A549 (cell line): ENCODE measurements around the gene PPP1R8. TPM values are rescaled to one million over a fixed set of nuclear protein-coding genes. Genes with fewer than 3 reads are reported as not detected.
A peak's percentile ranks its signal among the peaks of the same experiment; 100 is the strongest.
"Not testable (repeated sequence)": the region's sequence is repeated elsewhere in the genome, so short reads cannot be mapped to it uniquely, and the experiment has no call there.

Source experiments
- ATAC-seq, 2 experiments: fragments of 200-7000 bp in 1 of 2; fragments of >200 bp in 1 of 2; cut with Nextera tagmentation in 1 of 2; cut with Tn5 transposase in 1 of 2; 3 replicates each; pipeline versions ENCODE4 v1.8.0 to v1.9.1; 2018 to 2020; ENCODE audit warnings: mild to moderate bottlenecking in 1 of 2, moderate library complexity in 1 of 2
- CTCF ChIA-PET: fragments of 300-600 bp; sonication (Branson Sonifier 250); formaldehyde crosslinking; extraction: SDS; loops from one replicate; lab custom pipeline; 2021; ENCODE audit warnings: antibody characterized with exemption, inconsistent platforms; lab: Yijun Ruan, JAX
- POLR2A ChIA-PET: fragments of 350-600 bp; formaldehyde crosslinking; extraction: SDS; loops from one replicate; lab custom pipeline; 2021; ENCODE audit warnings: antibody characterized with exemption, inconsistent platforms; lab: Yijun Ruan, JAX
- DNase-seq, 2 experiments: peaks; one replicate each; pipeline versions ENCODE4 v3.0.0 to v3.0.0-alpha.2; 2011 to 2016; ENCODE audit warnings: low read depth in 1 of 2, low spot score in 1 of 2
- FAIRE-seq: peaks from 2 replicates; lab custom pipeline; 2011; peaks lifted over from hg19 to GRCh38; lab: Jason Lieb, UNC
- H3K27ac ChIP-seq, 2 experiments: fragments of >200 bp; sonication (Bioruptor Twin); formaldehyde crosslinking; 3 replicates each; pipeline ENCODE4 v1.5.1; 2016 to 2017
- H3K4me1 ChIP-seq: fragments of >200 bp; sonication (Bioruptor Twin); formaldehyde crosslinking; 3 replicates; pipeline ENCODE4 v1.6.1; 2016
- H3K4me2 ChIP-seq: fragments of >200 bp; sonication (Bioruptor Twin); formaldehyde crosslinking; 3 replicates; pipeline ENCODE4 v1.6.1; 2016
- H3K4me3 ChIP-seq: fragments of >200 bp; sonication (Bioruptor Twin); formaldehyde crosslinking; 3 replicates; pipeline ENCODE4 v1.5.1; 2016
- H3K9me3 ChIP-seq: fragments of >200 bp; sonication (Bioruptor Twin); formaldehyde crosslinking; 3 replicates; pipeline ENCODE4 v1.6.1; 2016
- BCL3 ChIP-seq: fragments of >200 bp; sonication (Bioruptor Twin); formaldehyde crosslinking; IDR thresholded peaks from 3 replicates; pipeline ENCODE4 v1.6.1; 2016
- BHLHE40 ChIP-seq: IDR thresholded peaks from 2 replicates; pipeline ENCODE4 v1.6.1; 2012; ENCODE audit warnings: low read depth, low read length, inconsistent platforms
- CBX2 ChIP-seq: fragments of 200-600 bp; sonication (generic); IDR thresholded peaks from 2 replicates; pipeline ENCODE4 v1.6.1; 2016; ENCODE audit warnings: low read depth, mild to moderate bottlenecking, borderline replicate concordance
- ESRRA ChIP-seq: fragments of 150-350 bp; IDR thresholded peaks from 2 replicates; pipeline ENCODE4 v1.6.1; 2014; ENCODE audit warnings: mild to moderate bottlenecking, low read length, borderline replicate concordance
- FOSL2 ChIP-seq, 2 experiments: fragments of 450-650 bp in 1 of 2; fragments of >200 bp in 1 of 2; sonication (Bioruptor Twin) in 1 of 2; formaldehyde crosslinking; IDR thresholded peaks; 2 replicates each; pipeline versions ENCODE4 v1.5.0 to v1.6.1; 2016 to 2020; ENCODE audit warnings: mild to moderate bottlenecking in 1 of 2, moderate library complexity in 1 of 2
- HMGXB4 ChIP-seq: fragments of 250-450 bp; sonication (Bioruptor Pico); IDR thresholded peaks from 2 replicates; pipeline ENCODE4 v1.5.0; 2021; ENCODE audit warnings: mild to moderate bottlenecking, moderate library complexity, borderline replicate concordance
- HOXA7 ChIP-seq: fragments of 250-450 bp; sonication (Bioruptor Pico); IDR thresholded peaks from 2 replicates; pipeline ENCODE4 v1.5.0; 2020; ENCODE audit warnings: mild to moderate bottlenecking, moderate library complexity
- HOXB13 ChIP-seq: fragments of 250-450 bp; sonication (Bioruptor Pico); IDR thresholded peaks from 2 replicates; pipeline ENCODE4 v1.5.0; 2020; ENCODE audit warnings: low read depth, mild to moderate bottlenecking, moderate library complexity
- JUN ChIP-seq, 2 experiments: fragments of >200 bp; sonication (Bioruptor Twin); formaldehyde crosslinking; IDR thresholded peaks; 2 replicates in 1 of 2; 3 replicates in 1 of 2; pipeline ENCODE4 v1.6.1; 2016 to 2017
- MAFK ChIP-seq: fragments of 450-650 bp; IDR thresholded peaks from 2 replicates; pipeline ENCODE4 v1.6.1; 2014; ENCODE audit not compliant: partially characterized antibody
- NR3C1 ChIP-seq: fragments of >200 bp; sonication (Bioruptor Twin); formaldehyde crosslinking; IDR thresholded peaks from 3 replicates; pipeline ENCODE4 v1.6.1; 2017
- PBX3 ChIP-seq: IDR thresholded peaks from 2 replicates; pipeline ENCODE4 v1.6.1; 2012
- POLR2A ChIP-seq: IDR thresholded peaks from 2 replicates; pipeline ENCODE4 v1.6.1; 2012; ENCODE audit warnings: mild to moderate bottlenecking, low read length
- POLR2AphosphoS2 ChIP-seq: conservative IDR thresholded peaks from 2 replicates; pipeline ENCODE4 v1.6.1; 2012; ENCODE audit warnings: low read length, improper control_type of control experiment, inconsistent platforms
- RARB ChIP-seq: fragments of 250-450 bp; sonication (Bioruptor Pico); IDR thresholded peaks from 2 replicates; pipeline ENCODE4 v1.8.0; 2021; ENCODE audit warnings: mild to moderate bottlenecking, moderate library complexity
- RCOR1 ChIP-seq: fragments of 150-350 bp; IDR thresholded peaks from 2 replicates; pipeline ENCODE4 v1.6.1; 2014; ENCODE audit warnings: antibody characterized with exemption, low read length, low read depth
- RNF2 ChIP-seq: fragments of 200-600 bp; sonication (generic); IDR thresholded peaks from 2 replicates; pipeline ENCODE4 v1.6.1; 2016; ENCODE audit warnings: low read depth, mild to moderate bottlenecking, antibody characterized with exemption, moderate library complexity, borderline replicate concordance
- SREBF2 ChIP-seq: fragments of 450-650 bp; IDR thresholded peaks from 2 replicates; pipeline ENCODE4 v1.6.1; 2014; ENCODE audit warnings: mild to moderate bottlenecking, moderate library complexity
- TP53 ChIP-seq: fragments of 250-450 bp; sonication (Bioruptor Pico); IDR thresholded peaks from 2 replicates; pipeline ENCODE4 v1.5.0; 2021; ENCODE audit warnings: mild to moderate bottlenecking, moderate library complexity
- ZSCAN20 ChIP-seq: fragments of 250-450 bp; sonication (Bioruptor Pico); IDR thresholded peaks from 2 replicates; pipeline ENCODE4 v1.8.0; 2022; ENCODE audit warnings: mild to moderate bottlenecking, moderate library complexity
- WGBS: methylation state at CpG from one replicate; pipeline ENCODE4 v1.1.6; 2017; ENCODE audit errors: missing lambda C conversion rate; 5-methylcytosine and 5-hydroxymethylcytosine counted together
- polyA plus RNA-seq, 4 experiments: library from polyadenylated mRNA; depleted of rRNA in 3 of 4; stranded (reverse); fragments of >200 nt; fragmentation: RNase III in 1 of 4; extraction: RNeasy Plus Mini Kit Qiagen cat#74134 plus additional on column Dnase treatment in 1 of 4; gene quantifications; 2 replicates in 3 of 4; 3 replicates in 1 of 4; pipeline ENCODE4 v1.2.3, GENCODE V29; 2011 to 2017

The PPP1R8 gene
- polyA plus RNA-seq, 2 of the 4 experiments (the other 2 are of a cell fraction), result 34.0 to 42.0 TPM

GRCh38 chr1:27789540-27790041, 41.0 kb upstream of the PPP1R8 start:
- DNase-seq (no peak), FAIRE-seq (no peak), ATAC-seq (no peak)
- Histone ChIP-seq H3K4me3 (no peak overlapping the region), H3K9me3 (no peaks in the 10 kb centered on the region), H3K4me1 (no peaks in the 10 kb centered on the region), H3K4me2 (no peak overlapping the region), H3K27ac (no peak overlapping the region)
- POLR2A ChIA-PET, result interaction anchor here (0.6 kb wide), 1 partner anchor 38 kb away, joined by 4 read pairs; no protein-coding TSS in a partner anchor
- CTCF ChIA-PET, result interaction anchor here (0.6 to 0.9 kb wide), 2 partner anchors 68 to 69 kb away, joined by 3 read pairs; no protein-coding TSS in a partner anchor
- 88% methylated on average over 4 of the region's 4 CpGs for WGBS
- no peak for TF ChIP-seq FOSL2 (IDR thresholded peaks at IDR 0.05)
- no peak for TF ChIP-seq FOSL2 (CRISPR knock-in tag; IDR thresholded peaks at IDR 0.05)
- TF ChIP-seq HOXA7 (CRISPR knock-in tag), result no peak
- no peak for TF ChIP-seq RARB
- no peak for TF ChIP-seq RNF2
- TF ChIP-seq BCL3, result no peak
- TF ChIP-seq PBX3, result no peak
- no peak for TF ChIP-seq BHLHE40
- no peak for TF ChIP-seq POLR2AphosphoS2
- no peak for TF ChIP-seq SREBF2
- no peak for TF ChIP-seq RCOR1
- TF ChIP-seq JUN (IDR thresholded peaks at IDR 0.05), result no peak
- no peak for TF ChIP-seq HOXB13
- TF ChIP-seq CBX2, result no peak
- TF ChIP-seq ESRRA, result no peak
- TF ChIP-seq NR3C1, result no peak
- no peak for TF ChIP-seq POLR2A

- DNase-seq, FAIRE-seq, H3K27ac ChIP-seq, H3K4me3 ChIP-seq, H3K9me3 ChIP-seq, H3K4me1 ChIP-seq, ATAC-seq, H3K4me2 ChIP-seq, POLR2A ChIA-PET: not testable (repeated sequence)
- WGBS, result 100% methylated on average over 3 of the region's 3 CpGs
- TF ChIP-seq MAFK, result peak; percentile 63
- CTCF ChIA-PET, result interaction anchor here (0.9 kb wide), 1 partner anchor 67 kb away, joined by 3 read pairs; no protein-coding TSS in a partner anchor
Observed at GRCh38 chr1:27790270-27790669, 40.3 kb upstream of the PPP1R8 start.

GRCh38 chr1:27795601-27796000, 35.0 kb upstream of the PPP1R8 start:
- DNase-seq (no peak), ATAC-seq (no peak), FAIRE-seq (no peak)
- CTCF ChIA-PET, result no interaction called here
- Histone ChIP-seq H3K4me2 (no peak overlapping the region), H3K27ac (no peak overlapping the region), H3K4me3 (no peak overlapping the region), H3K4me1 (no peaks in the 10 kb centered on the region), H3K9me3 (no peaks in the 10 kb centered on the region)
- POLR2A ChIA-PET, result no interaction called here
- 27% methylated on average over 1 of the region's 1 CpG for WGBS
- TF ChIP-seq ZSCAN20 (CRISPR knock-in tag) (no peak), HMGXB4 (no peak), TP53 (CRISPR knock-in tag) (no peak)
